ENCODE measurements around the gene WNK4.

- TF ChIP-seq PATZ1 (CRISPR knock-in tag; IDR thresholded peaks at IDR 0.05; ENCODE audit: borderline replicate concordance): no peak
- TF ChIP-seq ZFP3 (CRISPR knock-in tag; IDR thresholded peaks at IDR 0.05): no peak
- no peak for TF ChIP-seq ZNF8 (CRISPR knock-in tag; IDR thresholded peaks at IDR 0.05)
- no peak for TF ChIP-seq RARB (CRISPR knock-in tag; IDR thresholded peaks at IDR 0.05)
- no peak for TF ChIP-seq ARNTL (CRISPR knock-in tag; IDR thresholded peaks at IDR 0.05; ENCODE audit: borderline replicate concordance, low read depth)
Measured at GRCh38 chr17:42795465-42795864, 15.1 kb downstream of the WNK4 start.
